Activated CD4-positive, alpha-beta T cell treated with anti-CD3 and anti-CD28 coated beads, Interleukin-2, amount 10 ng/mL, durations not matched to agents 24 days and 14 days (primary cell): ENCODE measurements around the gene ZNF486. TPM values are rescaled to one million over a fixed set of nuclear protein-coding genes. Genes with fewer than 3 reads are reported as not detected.
"Not testable (repeated sequence)": the region's sequence is repeated elsewhere in the genome, so short reads cannot be mapped to it uniquely, and the experiment has no call there.

Source experiments
- DNase-seq: peaks from one replicate; pipeline ENCODE4 v3.0.0; 2022
- H3K27ac Mint-ChIP-seq: one replicate; pipeline ENCODE4 v1.8.0; 2022; ENCODE audit warnings: mild to moderate bottlenecking, mixed read lengths
- H3K27me3 Mint-ChIP-seq: one replicate; pipeline ENCODE4 v1.8.0; 2022; ENCODE audit warnings: mixed read lengths
- H3K36me3 Mint-ChIP-seq: one replicate; pipeline ENCODE4 v1.8.0; 2022; ENCODE audit warnings: low read depth, mild to moderate bottlenecking, mixed read lengths
- H3K4me1 Mint-ChIP-seq: one replicate; pipeline ENCODE4 v1.8.0; 2021; ENCODE audit warnings: mixed read lengths
- H3K4me3 Mint-ChIP-seq: one replicate; pipeline ENCODE4 v1.8.0; 2022; ENCODE audit warnings: mild to moderate bottlenecking, moderate library complexity, mixed read lengths
- H3K9me3 Mint-ChIP-seq: one replicate; pipeline ENCODE4 v1.8.0; 2021; ENCODE audit warnings: mixed read lengths
- intact Hi-C: fragments of 100-400 bp; cut with micrococcal nuclease; formaldehyde crosslinking; loops from one replicate; pipeline ENCODE4 v1.15.1; 2023
- total RNA-seq: library from RNA; stranded (reverse); gene quantifications from 2 replicates; pipeline ENCODE4 v1.2.3, GENCODE V29; 2022

Gene ZNF486
- 3.4 and 4.4 TPM in 2 replicates for total RNA-seq

GRCh38 chr19:20167020-20167644, at the start of gene ZNF486:
TSS of gene ZNF486 (plus strand) at chr19:20167214. CDS start at chr19:20167331, 117 bp downstream.
- DNase-seq = peak; percentile 95
- intact Hi-C loops = no loop called here
- Mint-ChIP-seq H3K9me3 (peaks cover 21% of the 10 kb centered on the region), H3K4me3 (peak within 1 kb of the TSS; percentile 88), H3K27ac (peak within 1 kb of the TSS; percentile 93), H3K36me3 (peaks cover 37% of the 10 kb centered on the region), H3K4me1 (peaks cover 2% of the 10 kb centered on the region), H3K27me3 (no peaks in the 10 kb centered on the region)

- H3K27me3 Mint-ChIP-seq, H3K27ac Mint-ChIP-seq, DNase-seq, intact Hi-C loops, H3K4me3 Mint-ChIP-seq, H3K4me1 Mint-ChIP-seq: not testable (repeated sequence)
- peaks cover 12% of the 10 kb centered on the region for H3K9me3 Mint-ChIP-seq
- H3K36me3 Mint-ChIP-seq = peaks cover 32% of the 10 kb centered on the region
Measured at GRCh38 chr19:20118064-20118839, 48.8 kb upstream of the ZNF486 start.

GRCh38 chr19:20124879-20125278, 42.1 kb upstream of the ZNF486 start:
- no peaks in the 10 kb centered on the region for H3K4me1 Mint-ChIP-seq
- DNase-seq = no peak
- H3K27me3 Mint-ChIP-seq = no peaks in the 10 kb centered on the region
- no peak overlapping the region for H3K27ac Mint-ChIP-seq
- intact Hi-C loops = no loop called here
- peaks cover 21% of the 10 kb centered on the region for H3K36me3 Mint-ChIP-seq
- no peak overlapping the region for H3K4me3 Mint-ChIP-seq
- peaks cover 17% of the 10 kb centered on the region for H3K9me3 Mint-ChIP-seq

- not testable (repeated sequence) for H3K4me1 Mint-ChIP-seq, DNase-seq, H3K4me3 Mint-ChIP-seq
Measured at GRCh38 chr19:20132933-20133332, 34.1 kb upstream of the ZNF486 start.

GRCh38 chr19:20137714-20138113, 29.3 kb upstream of the ZNF486 start:
- H3K4me3 Mint-ChIP-seq, H3K27me3 Mint-ChIP-seq, intact Hi-C loops, H3K36me3 Mint-ChIP-seq, DNase-seq, H3K27ac Mint-ChIP-seq, H3K4me1 Mint-ChIP-seq: not testable (repeated sequence)
- peaks cover 12% of the 10 kb centered on the region for H3K9me3 Mint-ChIP-seq

More at GRCh38 chr19:20132933-20133332, 34.1 kb upstream of the ZNF486 start:
- peaks cover 13% of the 10 kb centered on the region for H3K9me3 Mint-ChIP-seq
- H3K36me3 Mint-ChIP-seq, H3K27ac Mint-ChIP-seq, intact Hi-C loops, H3K27me3 Mint-ChIP-seq: not testable (repeated sequence)

- Mint-ChIP-seq H3K27ac (no peak overlapping the region), H3K27me3 (no peaks in the 10 kb centered on the region), H3K4me3 (no peak overlapping the region), H3K4me1 (no peaks in the 10 kb centered on the region), H3K36me3 (no peaks in the 10 kb centered on the region), H3K9me3 (peaks cover 23% of the 10 kb centered on the region)
- intact Hi-C loops = no loop called here
- no peak for DNase-seq
Measured at GRCh38 chr19:20151617-20152145, 15.3 kb upstream of the ZNF486 start.

- H3K36me3 Mint-ChIP-seq, H3K27ac Mint-ChIP-seq, H3K27me3 Mint-ChIP-seq, H3K4me1 Mint-ChIP-seq, DNase-seq, H3K4me3 Mint-ChIP-seq, intact Hi-C loops: not testable (repeated sequence)
- H3K9me3 Mint-ChIP-seq = peaks cover 24% of the 10 kb centered on the region
Measured at GRCh38 chr19:20152506-20152905, 14.5 kb upstream of the ZNF486 start.

GRCh38 chr19:20153281-20153680, 13.7 kb upstream of the ZNF486 start:
- Mint-ChIP-seq H3K27ac (no peak overlapping the region), H3K36me3 (no peaks in the 10 kb centered on the region), H3K4me1 (no peaks in the 10 kb centered on the region), H3K4me3 (no peak overlapping the region), H3K9me3 (peaks cover 27% of the 10 kb centered on the region), H3K27me3 (no peaks in the 10 kb centered on the region)
- DNase-seq = no peak
- intact Hi-C loops = no loop called here

- Mint-ChIP-seq H3K27ac (no peak overlapping the region), H3K4me1 (no peaks in the 10 kb centered on the region), H3K4me3 (no peak overlapping the region), H3K9me3 (peaks cover 40% of the 10 kb centered on the region), H3K27me3 (no peaks in the 10 kb centered on the region), H3K36me3 (no peaks in the 10 kb centered on the region)
- intact Hi-C loops = no loop called here
- no peak for DNase-seq
Measured at GRCh38 chr19:20154636-20155035, 12.4 kb upstream of the ZNF486 start.

GRCh38 chr19:20162821-20163220, 4.2 kb upstream of the ZNF486 start:
- peaks cover 6% of the 10 kb centered on the region for H3K36me3 Mint-ChIP-seq
- intact Hi-C loops = no loop called here
- peaks cover 42% of the 10 kb centered on the region for H3K9me3 Mint-ChIP-seq
- DNase-seq = no peak
- H3K4me3 Mint-ChIP-seq = no peak overlapping the region
- no peak overlapping the region for H3K27ac Mint-ChIP-seq
- no peaks in the 10 kb centered on the region for H3K27me3 Mint-ChIP-seq
- H3K4me1 Mint-ChIP-seq = peaks cover 2% of the 10 kb centered on the region

- Mint-ChIP-seq H3K36me3 (peaks cover 13% of the 10 kb centered on the region), H3K9me3 (peaks cover 27% of the 10 kb centered on the region), H3K4me1 (peaks cover 2% of the 10 kb centered on the region), H3K27ac (no peak overlapping the region), H3K4me3 (no peak overlapping the region), H3K27me3 (no peaks in the 10 kb centered on the region)
- intact Hi-C loops = no loop called here
- DNase-seq = no peak
Measured at GRCh38 chr19:20164456-20164855, 2.6 kb upstream of the ZNF486 start.

GRCh38 chr19:20165971-20166592, 932 bp upstream of the ZNF486 start:
- Mint-ChIP-seq H3K4me1 (peaks cover 2% of the 10 kb centered on the region), H3K4me3 (no peak overlapping the region), H3K27me3 (no peaks in the 10 kb centered on the region), H3K27ac (no peak overlapping the region), H3K9me3 (peaks cover 15% of the 10 kb centered on the region), H3K36me3 (peaks cover 27% of the 10 kb centered on the region)
- intact Hi-C loops = no loop called here
- no peak for DNase-seq

- Mint-ChIP-seq H3K27ac (peak overlapping the region; percentile 93), H3K36me3 (peaks cover 41% of the 10 kb centered on the region), H3K9me3 (peaks cover 16% of the 10 kb centered on the region), H3K27me3 (no peaks in the 10 kb centered on the region), H3K4me1 (peaks cover under 1% of the 10 kb centered on the region), H3K4me3 (peak overlapping the region; percentile 88)
- no peak for DNase-seq
- intact Hi-C loops = no loop called here
Measured at GRCh38 chr19:20167651-20168122, 673 bp downstream of the ZNF486 start.

GRCh38 chr19:20171285-20171684, 4.3 kb downstream of the ZNF486 start:
- H3K4me1 Mint-ChIP-seq = no peaks in the 10 kb centered on the region
- intact Hi-C loops = no loop called here
- peaks cover 8% of the 10 kb centered on the region for H3K9me3 Mint-ChIP-seq

More at GRCh38 chr19:20171285-20171684, 4.3 kb downstream of the ZNF486 start:
- no peaks in the 10 kb centered on the region for H3K27me3 Mint-ChIP-seq
- no peak for DNase-seq
- peaks cover 56% of the 10 kb centered on the region for H3K36me3 Mint-ChIP-seq
- H3K4me3 Mint-ChIP-seq = no peak overlapping the region
- H3K27ac Mint-ChIP-seq = no peak overlapping the region
